ENCODE data around the gene MUC12. TPM values are rescaled to one million over a fixed set of nuclear protein-coding genes. Genes with fewer than 3 reads are reported as not detected.
"Not testable (repeated sequence)": the region's sequence is repeated elsewhere in the genome, so short reads cannot be mapped to it uniquely, and the experiment has no call there.

Gene MUC12
- total and polyA plus RNA-seq, 11 donors: 0.02 to 0.23 (median 0.11) TPM; not detected in 7

- intact Hi-C loops (cut with DNase I): no loop called here
- DNase-seq: no peak
- WGBS, 4 donors: 34 to 61% (median 55%) methylated on average over 2 to 4 of the region's 4 CpGs
- TF ChIP-seq, protein P1, sequence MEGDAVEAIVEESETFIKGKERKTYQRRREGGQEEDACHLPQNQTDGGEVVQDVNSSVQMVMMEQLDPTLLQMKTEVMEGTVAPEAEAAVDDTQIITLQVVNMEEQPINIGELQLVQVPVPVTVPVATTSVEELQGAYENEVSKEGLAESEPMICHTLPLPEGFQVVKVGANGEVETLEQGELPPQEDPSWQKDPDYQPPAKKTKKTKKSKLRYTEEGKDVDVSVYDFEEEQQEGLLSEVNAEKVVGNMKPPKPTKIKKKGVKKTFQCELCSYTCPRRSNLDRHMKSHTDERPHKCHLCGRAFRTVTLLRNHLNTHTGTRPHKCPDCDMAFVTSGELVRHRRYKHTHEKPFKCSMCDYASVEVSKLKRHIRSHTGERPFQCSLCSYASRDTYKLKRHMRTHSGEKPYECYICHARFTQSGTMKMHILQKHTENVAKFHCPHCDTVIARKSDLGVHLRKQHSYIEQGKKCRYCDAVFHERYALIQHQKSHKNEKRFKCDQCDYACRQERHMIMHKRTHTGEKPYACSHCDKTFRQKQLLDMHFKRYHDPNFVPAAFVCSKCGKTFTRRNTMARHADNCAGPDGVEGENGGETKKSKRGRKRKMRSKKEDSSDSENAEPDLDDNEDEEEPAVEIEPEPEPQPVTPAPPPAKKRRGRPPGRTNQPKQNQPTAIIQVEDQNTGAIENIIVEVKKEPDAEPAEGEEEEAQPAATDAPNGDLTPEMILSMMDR (IDR thresholded peaks at IDR 0.05): no peak
- TF ChIP-seq POLR2A (IDR thresholded peaks at IDR 0.05): no peak
- Histone ChIP-seq H3K36me3 (no peaks in the 10 kb centered on the region), H3K4me1 (no peaks in the 10 kb centered on the region), H3K27ac (no peak overlapping the region), H3K27me3 (peaks cover 0 to 7% (median 0%) of the 10 kb centered on the region in 9 donors), H3K4me3 (no peak overlapping the region), H3K9me3 (peaks cover 0 to 15% (median 0%) of the 10 kb centered on the region in 12 donors)
- no peak for ATAC-seq
Observed at GRCh38 chr7:100933734-100934133, 35.6 kb upstream of the MUC12 start.

DNA sequence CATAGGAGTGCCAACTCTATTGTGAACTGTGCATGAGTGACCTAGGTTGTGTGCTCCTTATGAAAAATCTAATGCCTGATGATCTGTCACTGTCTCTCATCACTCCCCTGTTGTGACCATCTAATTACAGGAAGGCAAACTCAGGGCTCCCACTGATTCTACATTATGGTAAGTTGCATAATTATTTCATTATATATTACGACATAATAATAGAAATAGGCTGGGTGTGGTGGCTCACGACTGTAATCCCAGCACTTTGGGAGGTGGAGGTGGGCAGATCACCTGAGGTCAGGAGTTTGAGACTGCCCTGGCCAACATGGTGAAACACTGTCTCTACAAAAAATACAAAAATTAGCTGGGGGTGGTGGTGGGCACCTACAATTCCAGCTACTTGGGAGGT is 34.0 kb upstream of the MUC12 start:
- H3K27ac ChIP-seq; H3K4me1 ChIP-seq; ATAC-seq; intact Hi-C loops (cut with DNase I); DNase-seq; H3K27me3 ChIP-seq; H3K4me3 ChIP-seq; H3K36me3 ChIP-seq: not testable (repeated sequence)
- 71 to 86% (median 77%) methylated on average over 2 of the region's 2 CpGs for WGBS, 4 donors
- peaks cover 0 to 29% (median 0%) of the 10 kb centered on the region in 12 donors for H3K9me3 ChIP-seq

GRCh38 chr7:100936167-100936566 is 33.2 kb upstream of the MUC12 start:
- H3K36me3 ChIP-seq; H3K4me3 ChIP-seq; H3K4me1 ChIP-seq; ATAC-seq; H3K27me3 ChIP-seq; H3K27ac ChIP-seq; DNase-seq; intact Hi-C loops (cut with DNase I): not testable (repeated sequence)
- WGBS, 4 donors: 75 to 91% (median 89%) methylated on average over 7 of the region's 7 CpGs
- peaks cover 0 to 36% (median 0%) of the 10 kb centered on the region in 12 donors for H3K9me3 ChIP-seq

GRCh38 chr7:100942045-100942774 is 27.2 kb upstream of the MUC12 start:
- intact Hi-C loops (cut with DNase I): no loop called here
- 77 to 80% (median 79%) methylated on average over 9 of the region's 9 CpGs for WGBS, 4 donors
- no peak overlapping the region for H3K4me3 ChIP-seq
- TF ChIP-seq, protein P1 (IDR thresholded peaks at IDR 0.05): no peak
- TF ChIP-seq POLR2A (IDR thresholded peaks at IDR 0.05): no peak
- H3K27ac ChIP-seq: no peak overlapping the region
- no peak for ATAC-seq
- peaks cover 0 to 25% (median 0%) of the 10 kb centered on the region in 12 donors for H3K9me3 ChIP-seq
- no peak for DNase-seq
- H3K27me3 ChIP-seq: peaks cover 0 to 18% (median 3%) of the 10 kb centered on the region in 9 donors
- no peaks in the 10 kb centered on the region for H3K36me3 ChIP-seq
- H3K4me1 ChIP-seq: no peaks in the 10 kb centered on the region

- ATAC-seq (no peak), DNase-seq (no peak)
- 66 to 81% (median 78%) methylated on average over 5 of the region's 5 CpGs for WGBS, 4 donors
- Histone ChIP-seq H3K9me3 (peaks cover 0 to 25% (median 0%) of the 10 kb centered on the region in 12 donors), H3K4me3 (no peak overlapping the region), H3K36me3 (no peaks in the 10 kb centered on the region), H3K4me1 (no peaks in the 10 kb centered on the region), H3K27me3 (peaks cover 0 to 24% (median 3%) of the 10 kb centered on the region in 9 donors), H3K27ac (no peak overlapping the region)
- intact Hi-C loops (cut with DNase I): no loop called here
- TF ChIP-seq POLR2A (IDR thresholded peaks at IDR 0.05): no peak
- TF ChIP-seq, protein P1 (IDR thresholded peaks at IDR 0.05): no peak
Observed at GRCh38 chr7:100943693-100944092, 25.7 kb upstream of the MUC12 start.

All from heart left ventricle (tissue), 16 donors.